ENCODE results near the gene STAP1.

- TF ChIP-seq, protein P1, sequence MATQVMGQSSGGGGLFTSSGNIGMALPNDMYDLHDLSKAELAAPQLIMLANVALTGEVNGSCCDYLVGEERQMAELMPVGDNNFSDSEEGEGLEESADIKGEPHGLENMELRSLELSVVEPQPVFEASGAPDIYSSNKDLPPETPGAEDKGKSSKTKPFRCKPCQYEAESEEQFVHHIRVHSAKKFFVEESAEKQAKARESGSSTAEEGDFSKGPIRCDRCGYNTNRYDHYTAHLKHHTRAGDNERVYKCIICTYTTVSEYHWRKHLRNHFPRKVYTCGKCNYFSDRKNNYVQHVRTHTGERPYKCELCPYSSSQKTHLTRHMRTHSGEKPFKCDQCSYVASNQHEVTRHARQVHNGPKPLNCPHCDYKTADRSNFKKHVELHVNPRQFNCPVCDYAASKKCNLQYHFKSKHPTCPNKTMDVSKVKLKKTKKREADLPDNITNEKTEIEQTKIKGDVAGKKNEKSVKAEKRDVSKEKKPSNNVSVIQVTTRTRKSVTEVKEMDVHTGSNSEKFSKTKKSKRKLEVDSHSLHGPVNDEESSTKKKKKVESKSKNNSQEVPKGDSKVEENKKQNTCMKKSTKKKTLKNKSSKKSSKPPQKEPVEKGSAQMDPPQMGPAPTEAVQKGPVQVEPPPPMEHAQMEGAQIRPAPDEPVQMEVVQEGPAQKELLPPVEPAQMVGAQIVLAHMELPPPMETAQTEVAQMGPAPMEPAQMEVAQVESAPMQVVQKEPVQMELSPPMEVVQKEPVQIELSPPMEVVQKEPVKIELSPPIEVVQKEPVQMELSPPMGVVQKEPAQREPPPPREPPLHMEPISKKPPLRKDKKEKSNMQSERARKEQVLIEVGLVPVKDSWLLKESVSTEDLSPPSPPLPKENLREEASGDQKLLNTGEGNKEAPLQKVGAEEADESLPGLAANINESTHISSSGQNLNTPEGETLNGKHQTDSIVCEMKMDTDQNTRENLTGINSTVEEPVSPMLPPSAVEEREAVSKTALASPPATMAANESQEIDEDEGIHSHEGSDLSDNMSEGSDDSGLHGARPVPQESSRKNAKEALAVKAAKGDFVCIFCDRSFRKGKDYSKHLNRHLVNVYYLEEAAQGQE (IDR thresholded peaks at IDR 0.05; ENCODE audit: low read depth), result no peak
- no peak for TF ChIP-seq RAD21 (IDR thresholded peaks at IDR 0.05; ENCODE audit: low read depth)
- no peak for TF ChIP-seq FOXM1 (IDR thresholded peaks at IDR 0.05; ENCODE audit: borderline replicate concordance, low read depth)
- TF ChIP-seq YY1 (IDR thresholded peaks at IDR 0.05; ENCODE audit: low read depth), result no peak
- TF ChIP-seq NFIC (IDR thresholded peaks at IDR 0.05), result no peak
- TF ChIP-seq ZBTB7A (IDR thresholded peaks at IDR 0.05; ENCODE audit: low read depth), result no peak
- no peak for TF ChIP-seq EP300 (IDR thresholded peaks at IDR 0.05; ENCODE audit: borderline replicate concordance)
These were observed 49.5 kb downstream of the STAP1 start for GRCh38 chr4:67608027-67608426.

All from Ishikawa (cell line).